Measurements from ENCODE around the gene SLC22A23. TPM values are rescaled to one million over a fixed set of nuclear protein-coding genes. Genes with fewer than 3 reads are reported as not detected.
A peak's percentile ranks its signal among the peaks of the same experiment; 100 is the strongest.
"Not testable (repeated sequence)": the region's sequence is repeated elsewhere in the genome, so short reads cannot be mapped to it uniquely, and the experiment has no call there.

The SLC22A23 gene
- polyA plus RNA-seq, 4 donors: 9.5 to 38.3 (median 15.0) TPM

DNA sequence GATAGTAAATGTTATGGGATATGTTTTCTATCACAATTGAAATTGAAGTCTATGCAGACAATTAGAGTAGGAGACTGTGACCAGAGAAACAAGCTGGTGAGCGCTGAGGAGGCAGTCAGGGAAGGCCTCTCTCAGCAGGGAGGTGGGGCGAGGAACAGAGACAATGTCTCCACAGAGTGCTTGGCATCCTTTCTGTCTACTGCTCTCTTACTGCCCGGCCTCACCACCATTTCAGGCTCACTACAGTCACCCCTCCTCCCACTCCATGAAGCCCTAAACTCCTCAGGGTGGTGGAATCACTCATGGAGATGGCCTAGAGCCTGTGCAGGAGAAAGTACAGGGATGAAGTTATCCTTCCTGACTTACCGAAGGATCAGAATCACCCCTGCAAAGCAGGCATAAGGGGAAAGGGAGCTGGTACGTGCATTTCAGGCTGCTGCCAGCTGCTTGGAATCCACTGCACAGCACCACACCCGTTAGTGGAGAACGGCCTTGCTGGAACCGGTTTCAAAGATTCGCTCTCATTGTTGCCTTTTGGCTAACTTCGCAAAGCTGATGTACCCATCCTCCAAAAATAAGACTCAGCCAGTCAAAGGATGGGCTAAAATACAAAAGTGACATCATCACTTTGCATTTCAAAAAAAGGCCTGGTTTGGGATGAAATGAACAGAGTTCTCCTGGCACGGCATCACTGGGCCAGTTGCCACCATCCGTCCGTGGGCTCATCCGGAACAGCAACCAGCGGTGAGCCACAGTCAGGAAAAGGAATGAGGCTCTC is 67.3 kb downstream of the SLC22A23 start:
- FAIRE-seq: no peak
- Histone ChIP-seq H3K4me3 (ENCODE audit: low read depth in 1 of 3, low read length in 3 of 3) (no peak overlapping the region), H3K27me3 (ENCODE audit: control insufficient read depth in 3 of 3, insufficient read depth in 3 of 3, low read length in 3 of 3) (no peaks in the 10 kb centered on the region), H3K27ac (ENCODE audit: low read depth in 1 of 3, low read length in 2 of 3) (peak overlapping the region in 1 of 3 donors; percentile 41), H3K4me1 (ENCODE audit: control insufficient read depth in 3 of 3, insufficient read depth in 2 of 3, low read depth in 1 of 3, low read length in 2 of 3) (peaks cover 7 to 38% (median 14%) of the 10 kb centered on the region in 3 donors), H3K36me3 (ENCODE audit: control insufficient read depth in 3 of 3, insufficient read depth in 2 of 3, low read depth in 1 of 3, low read length in 3 of 3) (peaks cover 0 to 39% (median 3%) of the 10 kb centered on the region in 3 donors), H3K9me3 (ENCODE audit: control insufficient read depth in 2 of 2, insufficient read depth in 1 of 2, low read depth in 1 of 2, low read length in 1 of 2) (no peaks in the 10 kb centered on the region)
- no peak for DNase-seq
- WGBS, 3 donors: 79 to 86% (median 85%) methylated on average over 15 of the region's 15 CpGs

DNA sequence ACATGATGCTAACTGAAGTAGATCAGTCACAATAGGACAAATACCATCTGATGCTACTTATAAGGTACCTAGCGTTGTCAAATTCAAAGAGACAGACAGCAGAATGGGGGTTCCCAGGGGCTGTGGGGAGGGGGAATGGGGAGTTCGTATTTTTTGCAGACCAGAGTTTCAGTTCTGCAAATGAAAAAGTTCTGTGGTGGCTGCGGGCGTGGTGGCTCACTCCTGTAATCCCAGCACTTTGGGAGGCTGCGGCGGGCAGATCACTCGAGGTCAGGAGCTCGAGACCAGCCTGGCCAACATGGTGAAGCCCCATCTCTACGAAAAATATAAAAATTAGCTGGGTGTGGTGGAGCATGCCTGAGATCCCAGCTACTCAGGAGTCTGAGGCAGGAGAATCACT is 68.1 kb downstream of the SLC22A23 start:
- Histone ChIP-seq H3K36me3 (ENCODE audit: control insufficient read depth in 3 of 3, insufficient read depth in 2 of 3, low read depth in 1 of 3, low read length in 3 of 3) (peaks cover 0 to 37% (median 2%) of the 10 kb centered on the region in 3 donors), H3K9me3 (ENCODE audit: control insufficient read depth in 2 of 2, insufficient read depth in 1 of 2, low read depth in 1 of 2, low read length in 1 of 2) (no peaks in the 10 kb centered on the region), H3K27me3 (ENCODE audit: control insufficient read depth in 3 of 3, insufficient read depth in 3 of 3, low read length in 3 of 3) (no peaks in the 10 kb centered on the region), H3K27ac (ENCODE audit: low read depth in 1 of 3, low read length in 2 of 3) (no peak overlapping the region), H3K4me3 (ENCODE audit: low read depth in 1 of 3, low read length in 3 of 3) (no peak overlapping the region), H3K4me1 (ENCODE audit: control insufficient read depth in 3 of 3, insufficient read depth in 2 of 3, low read depth in 1 of 3, low read length in 2 of 3) (peaks cover 7 to 40% (median 12%) of the 10 kb centered on the region in 3 donors)
- DNase-seq (no peak), FAIRE-seq (no peak)
- 83 to 85% (median 83%) methylated on average over 9 of the region's 9 CpGs for WGBS, 3 donors

DNA sequence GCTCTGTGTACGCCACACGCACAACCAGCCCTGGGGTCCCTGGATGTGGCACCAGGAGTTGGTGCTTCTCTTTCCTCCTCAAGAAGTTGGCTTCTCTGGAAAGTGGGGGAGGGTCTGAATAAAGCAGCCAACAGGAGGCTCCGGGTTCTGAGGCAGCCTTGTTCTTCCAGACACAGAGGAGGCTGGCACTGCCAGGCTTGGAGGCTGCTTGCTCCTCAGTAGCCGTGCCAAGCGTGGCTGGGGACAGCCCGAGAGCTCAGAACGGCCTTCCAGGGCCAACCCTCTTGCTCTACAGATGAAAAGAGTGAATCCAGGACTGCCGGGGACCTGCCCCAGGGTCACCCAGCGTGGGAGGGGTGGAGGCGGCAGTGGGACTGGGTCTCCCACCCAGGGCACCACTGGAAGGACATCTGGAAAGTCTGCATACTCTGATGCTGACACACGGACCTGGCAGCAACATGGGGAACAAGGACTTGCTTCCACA is 70.4 kb downstream of the SLC22A23 start:
- no peak overlapping the region for H3K4me3 ChIP-seq (ENCODE audit: low read depth in 1 of 3, low read length in 3 of 3)
- peaks cover 0 to 33% (median 2%) of the 10 kb centered on the region in 3 donors for H3K36me3 ChIP-seq (ENCODE audit: control insufficient read depth in 3 of 3, insufficient read depth in 2 of 3, low read depth in 1 of 3, low read length in 3 of 3)
- DNase-seq (no peak), FAIRE-seq (no peak)
- H3K4me1 ChIP-seq (ENCODE audit: control insufficient read depth in 3 of 3, insufficient read depth in 2 of 3, low read depth in 1 of 3, low read length in 2 of 3): peaks cover 3 to 46% (median 7%) of the 10 kb centered on the region in 3 donors
- WGBS, 3 donors: 83 to 85% (median 84%) methylated on average over 11 of the region's 11 CpGs
- H3K9me3 ChIP-seq (ENCODE audit: control insufficient read depth in 2 of 2, insufficient read depth in 1 of 2, low read depth in 1 of 2, low read length in 1 of 2): peaks cover 0 to 4% of the 10 kb centered on the region in 2 donors
- H3K27me3 ChIP-seq (ENCODE audit: control insufficient read depth in 3 of 3, insufficient read depth in 3 of 3, low read length in 3 of 3): no peaks in the 10 kb centered on the region
- H3K27ac ChIP-seq (ENCODE audit: low read depth in 1 of 3, low read length in 2 of 3): no peak overlapping the region

DNA sequence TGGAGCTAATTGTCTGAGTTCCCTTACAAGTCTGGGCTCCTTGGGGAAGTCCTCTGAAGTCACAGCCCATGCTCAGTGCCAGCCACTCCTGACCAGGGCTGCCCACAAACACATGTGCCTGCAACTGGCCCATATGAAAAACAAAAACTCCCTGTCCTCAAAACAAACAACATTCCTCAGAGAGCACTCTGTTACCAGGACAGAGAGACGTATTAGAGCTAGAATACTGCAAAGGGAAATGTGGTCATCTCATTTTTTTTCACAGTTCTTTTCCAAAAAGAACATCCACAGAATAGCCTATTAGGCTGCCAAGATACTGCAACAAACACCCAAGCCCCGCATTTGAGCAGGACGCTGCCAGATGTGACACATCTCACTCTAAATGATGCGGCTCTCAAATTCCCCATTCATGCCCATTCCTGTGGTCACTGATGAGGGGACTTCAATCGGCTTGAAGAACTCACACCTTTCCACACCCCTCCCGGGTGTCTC is 71.1 kb downstream of the SLC22A23 start:
- no peak for DNase-seq
- 69 to 86% (median 81%) methylated on average over 6 of the region's 6 CpGs for WGBS, 3 donors
- Histone ChIP-seq H3K4me3 (ENCODE audit: low read depth in 1 of 3, low read length in 3 of 3) (no peak overlapping the region), H3K27ac (ENCODE audit: low read depth in 1 of 3, low read length in 2 of 3) (no peak overlapping the region), H3K9me3 (ENCODE audit: control insufficient read depth in 2 of 2, insufficient read depth in 1 of 2, low read depth in 1 of 2, low read length in 1 of 2) (peaks cover 0 to 4% of the 10 kb centered on the region in 2 donors), H3K4me1 (ENCODE audit: control insufficient read depth in 3 of 3, insufficient read depth in 2 of 3, low read depth in 1 of 3, low read length in 2 of 3) (peaks cover 3 to 53% (median 13%) of the 10 kb centered on the region in 3 donors), H3K27me3 (ENCODE audit: control insufficient read depth in 3 of 3, insufficient read depth in 3 of 3, low read length in 3 of 3) (no peaks in the 10 kb centered on the region), H3K36me3 (ENCODE audit: control insufficient read depth in 3 of 3, insufficient read depth in 2 of 3, low read depth in 1 of 3, low read length in 3 of 3) (peaks cover 0 to 36% (median 2%) of the 10 kb centered on the region in 3 donors)
- no peak for FAIRE-seq

DNA sequence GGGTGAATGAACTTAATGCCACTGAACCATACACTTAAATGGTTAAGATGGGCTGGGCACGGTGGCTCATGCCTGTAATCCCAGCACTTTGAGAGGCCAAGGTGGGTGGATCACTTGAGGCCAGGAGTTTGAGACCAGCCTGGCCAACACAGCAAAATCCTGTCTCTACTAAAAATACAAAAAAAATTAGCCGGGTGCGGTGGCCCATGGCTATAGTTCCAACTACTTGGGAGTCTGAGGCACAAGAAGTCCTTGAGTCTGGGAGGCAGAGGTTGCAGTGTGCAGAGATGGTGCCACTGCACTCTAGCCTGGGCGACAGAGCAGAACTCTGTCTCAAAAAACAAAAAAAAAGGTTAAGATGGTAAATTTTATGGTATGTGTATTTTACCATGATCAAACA is 71.7 kb downstream of the SLC22A23 start:
- not testable (repeated sequence) for H3K4me3 ChIP-seq (ENCODE audit: low read depth in 1 of 3, low read length in 3 of 3); H3K9me3 ChIP-seq (ENCODE audit: control insufficient read depth in 2 of 2, insufficient read depth in 1 of 2, low read depth in 1 of 2, low read length in 1 of 2); DNase-seq; H3K27me3 ChIP-seq (ENCODE audit: control insufficient read depth in 3 of 3, insufficient read depth in 3 of 3, low read length in 3 of 3); H3K27ac ChIP-seq (ENCODE audit: low read depth in 1 of 3, low read length in 2 of 3); FAIRE-seq
- WGBS, 3 donors: 75 to 87% (median 83%) methylated on average over 4 of the region's 4 CpGs
- peaks cover 4 to 58% (median 12%) of the 10 kb centered on the region in 3 donors for H3K4me1 ChIP-seq (ENCODE audit: control insufficient read depth in 3 of 3, insufficient read depth in 2 of 3, low read depth in 1 of 3, low read length in 2 of 3)
- peaks cover 0 to 33% (median 2%) of the 10 kb centered on the region in 3 donors for H3K36me3 ChIP-seq (ENCODE audit: control insufficient read depth in 3 of 3, insufficient read depth in 2 of 3, low read depth in 1 of 3, low read length in 3 of 3)

DNA sequence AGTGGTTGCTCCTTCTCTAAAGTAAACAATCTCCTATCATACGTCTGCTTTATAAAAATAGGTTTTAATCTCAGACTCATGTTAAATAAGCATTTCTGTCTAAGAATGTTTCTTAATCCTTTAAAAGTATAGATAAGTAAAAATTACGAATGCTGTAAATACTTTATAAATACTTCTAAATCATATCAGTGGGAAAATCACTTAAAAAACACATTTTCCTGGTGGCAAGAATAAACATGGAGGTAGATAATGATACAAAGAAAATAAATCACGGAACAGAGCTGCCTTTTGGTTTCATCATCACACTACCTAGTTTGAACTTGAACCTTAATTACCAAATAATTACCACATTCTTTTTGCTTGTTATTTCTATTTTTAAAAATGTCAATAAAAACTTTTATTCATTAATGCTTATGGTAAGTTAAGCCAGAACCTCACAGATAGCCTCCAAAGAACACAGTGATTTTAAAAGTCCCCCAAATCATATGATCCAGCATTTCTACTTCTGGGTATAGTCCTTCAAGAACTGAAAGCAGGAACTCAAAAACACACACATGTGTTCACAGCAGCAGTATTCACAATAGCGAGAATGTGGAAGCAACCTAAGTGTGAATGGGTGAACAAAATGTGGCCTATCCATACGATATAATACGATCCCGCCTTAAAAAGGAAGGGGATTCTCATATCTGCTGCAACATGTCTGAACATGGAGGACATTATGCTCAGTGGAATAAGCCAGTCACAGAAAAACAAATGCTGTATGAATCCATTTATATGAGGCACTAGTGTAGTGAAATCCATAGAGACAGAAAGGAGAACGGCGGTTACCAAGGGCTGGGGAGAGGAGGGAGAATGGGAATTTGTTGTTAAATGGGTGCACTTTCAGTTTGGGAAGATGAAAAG is 72.4 kb downstream of the SLC22A23 start:
- 75 to 83% (median 75%) methylated on average over 9 of the region's 9 CpGs for WGBS, 3 donors
- Histone ChIP-seq H3K4me1 (ENCODE audit: control insufficient read depth in 3 of 3, insufficient read depth in 2 of 3, low read depth in 1 of 3, low read length in 2 of 3) (peaks cover 7 to 64% (median 14%) of the 10 kb centered on the region in 3 donors), H3K36me3 (ENCODE audit: control insufficient read depth in 3 of 3, insufficient read depth in 2 of 3, low read depth in 1 of 3, low read length in 3 of 3) (peaks cover 0 to 31% (median under 1%) of the 10 kb centered on the region in 3 donors), H3K4me3 (ENCODE audit: low read depth in 1 of 3, low read length in 3 of 3) (no peak overlapping the region), H3K27ac (ENCODE audit: low read depth in 1 of 3, low read length in 2 of 3) (peak overlapping the region in 1 of 3 donors; percentile 75), H3K9me3 (ENCODE audit: control insufficient read depth in 2 of 2, insufficient read depth in 1 of 2, low read depth in 1 of 2, low read length in 1 of 2) (peaks cover 0 to 4% of the 10 kb centered on the region in 2 donors), H3K27me3 (ENCODE audit: control insufficient read depth in 3 of 3, insufficient read depth in 3 of 3, low read length in 3 of 3) (no peaks in the 10 kb centered on the region)
- no peak for DNase-seq
- FAIRE-seq: no peak

DNA sequence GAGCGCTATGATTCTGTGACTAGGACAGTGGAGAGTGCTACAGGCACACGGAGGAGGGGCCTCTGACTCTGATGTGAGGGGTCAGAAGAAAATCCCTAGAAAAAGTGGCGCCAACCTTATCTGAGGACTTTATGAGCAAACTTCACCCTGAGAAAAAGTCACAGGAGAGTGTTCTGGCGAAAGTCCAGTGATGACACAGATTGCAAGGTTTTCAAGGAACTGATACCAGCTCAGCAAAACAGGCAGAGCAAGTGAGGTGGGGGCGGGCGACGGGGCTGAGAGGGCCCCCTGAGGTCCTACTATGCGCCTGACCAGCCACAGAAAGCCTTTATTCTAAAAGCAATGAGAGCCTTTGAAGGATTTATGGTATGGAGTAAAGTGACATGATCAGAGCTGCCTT is 73.3 kb downstream of the SLC22A23 start:
- Histone ChIP-seq H3K36me3 (ENCODE audit: control insufficient read depth in 3 of 3, insufficient read depth in 2 of 3, low read depth in 1 of 3, low read length in 3 of 3) (peaks cover 0 to 33% (median 0%) of the 10 kb centered on the region in 3 donors), H3K9me3 (ENCODE audit: control insufficient read depth in 2 of 2, insufficient read depth in 1 of 2, low read depth in 1 of 2, low read length in 1 of 2) (peaks cover 0 to 4% of the 10 kb centered on the region in 2 donors), H3K4me1 (ENCODE audit: control insufficient read depth in 3 of 3, insufficient read depth in 2 of 3, low read depth in 1 of 3, low read length in 2 of 3) (peaks cover 7 to 71% (median 14%) of the 10 kb centered on the region in 3 donors), H3K27me3 (ENCODE audit: control insufficient read depth in 3 of 3, insufficient read depth in 3 of 3, low read length in 3 of 3) (no peaks in the 10 kb centered on the region), H3K4me3 (ENCODE audit: low read depth in 1 of 3, low read length in 3 of 3) (no peak overlapping the region), H3K27ac (ENCODE audit: low read depth in 1 of 3, low read length in 2 of 3) (peak overlapping the region; percentile 38 to 75 (median 60))
- DNase-seq (peak; percentile 92 to 93), FAIRE-seq (no peak)
- WGBS, 3 donors: 13 to 52% (median 33%) methylated on average over 8 of the region's 8 CpGs
